Measurements from ENCODE around the gene FBXL15.

Gene FBXL15

GRCh38 chr10:102411341-102412255, 9.0 kb upstream of the FBXL15 start:
- no peak for DNase-seq

- no peak for DNase-seq
Observed at GRCh38 chr10:102412293-102412692, 8.3 kb upstream of the FBXL15 start.

GRCh38 chr10:102413053-102413705, 7.5 kb upstream of the FBXL15 start:
- DNase-seq, result no peak

GRCh38 chr10:102413806-102414561, 6.7 kb upstream of the FBXL15 start:
- DNase-seq, result no peak

GRCh38 chr10:102414749-102415148, 5.9 kb upstream of the FBXL15 start:
- DNase-seq, result no peak

GRCh38 chr10:102416283-102416682, 4.4 kb upstream of the FBXL15 start:
- no peak for DNase-seq

- DNase-seq, result no peak
Observed at GRCh38 chr10:102416695-102417094, 3.9 kb upstream of the FBXL15 start.

GRCh38 chr10:102418622-102419268, 1.9 kb upstream of the FBXL15 start, which contains the start of gene PSD:
Gene PSD, minus strand, starts transcription at chr10:102418785. Its CDS starts 1,747 bp downstream, at chr10:102417038.
- DNase-seq, result no peak

- DNase-seq, result peak; percentile 66
Observed at GRCh38 chr10:102419269-102420180, 1.1 kb upstream of the FBXL15 start.

GRCh38 chr10:102420181-102420713, 389 bp upstream of the FBXL15 start:
- no peak for DNase-seq

- no peak for DNase-seq
Observed at GRCh38 chr10:102421507-102421756, 796 bp downstream of the FBXL15 start.

GRCh38 chr10:102421757-102422512, 1.3 kb downstream of the FBXL15 start:
- DNase-seq, result peak; percentile 32

- peak; percentile 77 for DNase-seq
Observed at GRCh38 chr10:102422545-102423129, 2.0 kb downstream of the FBXL15 start.

- DNase-seq, result peak; percentile 18
Observed at GRCh38 chr10:102423372-102423968, 2.8 kb downstream of the FBXL15 start.

GRCh38 chr10:102424145-102424544, 3.5 kb downstream of the FBXL15 start:
- DNase-seq, result no peak

- DNase-seq, result no peak
Observed at GRCh38 chr10:102424916-102425315, 4.3 kb downstream of the FBXL15 start.

GRCh38 chr10:102425444-102425843, 4.8 kb downstream of the FBXL15 start:
- DNase-seq, result no peak

- no peak for DNase-seq
Observed at GRCh38 chr10:102426803-102427287, 6.2 kb downstream of the FBXL15 start.

- DNase-seq, result no peak
Observed at GRCh38 chr10:102429468-102429867, 8.8 kb downstream of the FBXL15 start.
